Measurements from ENCODE around the gene TAF15.

Gene TAF15

GRCh38 chr17:35841505-35841904 is 32.2 kb downstream of the TAF15 start:
- no peak for DNase-seq (ENCODE audit: extremely low read depth, low read depth)
- no peak overlapping the region for H3K4me3 ChIP-seq (replicated peaks; ENCODE audit: low read depth, low read length)
- TF ChIP-seq CTCF (IDR thresholded peaks at IDR 0.05; ENCODE audit: low read depth, low read length, missing control alignments) = no peak

GRCh38 chr17:35842239-35842638 is 33.0 kb downstream of the TAF15 start:
- TF ChIP-seq CTCF (IDR thresholded peaks at IDR 0.05; ENCODE audit: low read depth, low read length, missing control alignments) = no peak
- H3K4me3 ChIP-seq (replicated peaks; ENCODE audit: low read depth, low read length) = no peak overlapping the region
- no peak for DNase-seq (ENCODE audit: extremely low read depth, low read depth)

GRCh38 chr17:35843698-35844097 is 34.4 kb downstream of the TAF15 start:
- no peak for TF ChIP-seq CTCF (IDR thresholded peaks at IDR 0.05; ENCODE audit: low read depth, low read length, missing control alignments)
- H3K4me3 ChIP-seq (replicated peaks; ENCODE audit: low read depth, low read length) = no peak overlapping the region
- DNase-seq (ENCODE audit: extremely low read depth, low read depth) = no peak

- no peak for TF ChIP-seq CTCF (IDR thresholded peaks at IDR 0.05; ENCODE audit: low read depth, low read length, missing control alignments)
- no peak overlapping the region for H3K4me3 ChIP-seq (replicated peaks; ENCODE audit: low read depth, low read length)
- no peak for DNase-seq (ENCODE audit: extremely low read depth, low read depth)
Measured at GRCh38 chr17:35844547-35844946, 35.3 kb downstream of the TAF15 start.

- no peak for DNase-seq (ENCODE audit: extremely low read depth, low read depth)
- no peak overlapping the region for H3K4me3 ChIP-seq (replicated peaks; ENCODE audit: low read depth, low read length)
- no peak for TF ChIP-seq CTCF (IDR thresholded peaks at IDR 0.05; ENCODE audit: low read depth, low read length, missing control alignments)
Measured at GRCh38 chr17:35846055-35846809, 36.9 kb downstream of the TAF15 start.

GRCh38 chr17:35847006-35847405 is 37.7 kb downstream of the TAF15 start:
- H3K4me3 ChIP-seq (replicated peaks; ENCODE audit: low read depth, low read length) = no peak overlapping the region
- TF ChIP-seq CTCF (IDR thresholded peaks at IDR 0.05; ENCODE audit: low read depth, low read length, missing control alignments) = no peak
- no peak for DNase-seq (ENCODE audit: extremely low read depth, low read depth)
